Right atrium auricular region (tissue), 2 donors: ENCODE measurements around the gene RCL1. TPM values are rescaled to one million over a fixed set of nuclear protein-coding genes. Genes with fewer than 3 reads are reported as not detected.

Experiments
- DNase-seq: peaks from one replicate; pipeline ENCODE4 v3.0.0-alpha.2; 2019; ENCODE audit warnings: low spot score
- H3K27ac ChIP-seq, 2 donors: fragments of 200-600 bp; sonication (generic); 1 replicate in 1 of 2; 2 replicates in 1 of 2; pipeline ENCODE4 v1.5.1; 2016 to 2019
- H3K27me3 ChIP-seq, 2 donors: fragments of 200-600 bp; sonication (generic); one replicate each; pipeline versions ENCODE4 v1.5.1 to v1.6.0; 2017 to 2019
- H3K36me3 ChIP-seq: fragments of 200-600 bp; sonication (generic); one replicate; pipeline ENCODE4 v1.5.1; 2016
- H3K4me1 ChIP-seq, 2 donors: fragments of 200-600 bp; sonication (generic); one replicate each; pipeline versions ENCODE4 v1.5.1 to v1.6.0; 2017 to 2019
- H3K4me3 ChIP-seq, 2 donors: fragments of 200-600 bp; sonication (generic); 1 replicate in 1 of 2; 2 replicates in 1 of 2; pipeline ENCODE4 v1.5.1; 2017 to 2019; ENCODE audit warnings: mild to moderate bottlenecking in 1 of 2, moderate library complexity in 1 of 2
- H3K9me3 ChIP-seq, 2 donors: fragments of 200-600 bp; sonication (generic); one replicate each; pipeline ENCODE4 v1.5.1; 2019
- total RNA-seq, 2 donors: library from RNA; depleted of rRNA; stranded (reverse); fragments of >200 nt; gene quantifications; one replicate each; pipeline ENCODE4 v1.1.0, GENCODE V29; 2016
- TF ChIP-seq, protein P1 (sequence below), 2 donors: fragments of 200-600 bp; sonication (generic); IDR thresholded peaks; one replicate each; pipeline ENCODE4 v1.5.1; 2019; ENCODE audit warnings: antibody characterized with exemption in 2 of 2

The RCL1 gene
- total RNA-seq, 2 donors from 2014 or later, result 7.2 to 8.6 TPM

DNA sequence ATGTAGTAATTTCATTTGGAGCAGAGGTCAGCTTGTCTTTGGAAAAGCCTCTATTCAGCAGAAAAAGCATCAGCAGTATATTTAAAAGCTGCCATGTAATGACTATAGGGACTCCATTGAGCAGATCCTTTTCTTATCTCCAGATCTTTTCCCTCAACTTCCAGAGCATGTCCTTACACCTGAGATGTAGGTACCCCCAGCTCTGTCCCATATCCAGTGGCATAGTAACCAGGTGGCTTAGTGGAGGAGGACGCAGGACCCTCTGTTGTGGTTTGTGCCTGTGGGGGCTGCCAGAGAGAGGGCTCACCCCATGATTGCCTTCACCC, 61.5 kb downstream of the RCL1 start:
- DNase-seq, result no peak
- no peaks in the 10 kb centered on the region for H3K4me1 ChIP-seq
- no peak overlapping the region for H3K27ac ChIP-seq
- no peaks in the 10 kb centered on the region for H3K27me3 ChIP-seq
- H3K4me3 ChIP-seq, result no peak overlapping the region
- peaks cover 16% of the 10 kb centered on the region for H3K36me3 ChIP-seq
- TF ChIP-seq, protein P1, sequence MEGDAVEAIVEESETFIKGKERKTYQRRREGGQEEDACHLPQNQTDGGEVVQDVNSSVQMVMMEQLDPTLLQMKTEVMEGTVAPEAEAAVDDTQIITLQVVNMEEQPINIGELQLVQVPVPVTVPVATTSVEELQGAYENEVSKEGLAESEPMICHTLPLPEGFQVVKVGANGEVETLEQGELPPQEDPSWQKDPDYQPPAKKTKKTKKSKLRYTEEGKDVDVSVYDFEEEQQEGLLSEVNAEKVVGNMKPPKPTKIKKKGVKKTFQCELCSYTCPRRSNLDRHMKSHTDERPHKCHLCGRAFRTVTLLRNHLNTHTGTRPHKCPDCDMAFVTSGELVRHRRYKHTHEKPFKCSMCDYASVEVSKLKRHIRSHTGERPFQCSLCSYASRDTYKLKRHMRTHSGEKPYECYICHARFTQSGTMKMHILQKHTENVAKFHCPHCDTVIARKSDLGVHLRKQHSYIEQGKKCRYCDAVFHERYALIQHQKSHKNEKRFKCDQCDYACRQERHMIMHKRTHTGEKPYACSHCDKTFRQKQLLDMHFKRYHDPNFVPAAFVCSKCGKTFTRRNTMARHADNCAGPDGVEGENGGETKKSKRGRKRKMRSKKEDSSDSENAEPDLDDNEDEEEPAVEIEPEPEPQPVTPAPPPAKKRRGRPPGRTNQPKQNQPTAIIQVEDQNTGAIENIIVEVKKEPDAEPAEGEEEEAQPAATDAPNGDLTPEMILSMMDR (IDR thresholded peaks at IDR 0.05), result no peak
- no peaks in the 10 kb centered on the region for H3K9me3 ChIP-seq

DNA sequence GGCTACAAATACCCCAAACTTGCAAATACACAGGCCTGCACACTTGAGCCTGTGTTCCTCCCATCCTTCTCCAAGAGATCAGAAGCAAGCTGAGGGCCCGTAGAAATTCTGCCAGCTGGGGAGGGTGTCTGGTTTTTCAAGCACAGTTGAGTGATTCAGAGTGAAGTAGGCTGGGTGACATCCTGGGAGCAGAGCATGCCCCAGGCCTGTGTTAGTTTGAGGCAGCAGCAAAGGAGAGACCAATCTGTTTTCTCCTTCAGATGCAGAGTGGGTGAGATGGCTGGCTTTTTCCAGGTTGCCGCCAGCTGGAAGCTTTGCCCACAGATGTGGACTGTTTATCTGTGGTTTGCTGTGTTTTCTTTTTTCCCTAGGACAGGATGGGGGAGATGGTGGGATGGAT, 63.1 kb downstream of the RCL1 start:
- no peak for DNase-seq
- Histone ChIP-seq H3K9me3 (no peaks in the 10 kb centered on the region), H3K27ac (peak overlapping the region in 1 of 2 donors; percentile 6), H3K27me3 (no peaks in the 10 kb centered on the region), H3K4me1 (no peaks in the 10 kb centered on the region), H3K4me3 (no peak overlapping the region), H3K36me3 (peaks cover 15% of the 10 kb centered on the region)
- TF ChIP-seq, protein P1 (IDR thresholded peaks at IDR 0.05), result no peak

DNA sequence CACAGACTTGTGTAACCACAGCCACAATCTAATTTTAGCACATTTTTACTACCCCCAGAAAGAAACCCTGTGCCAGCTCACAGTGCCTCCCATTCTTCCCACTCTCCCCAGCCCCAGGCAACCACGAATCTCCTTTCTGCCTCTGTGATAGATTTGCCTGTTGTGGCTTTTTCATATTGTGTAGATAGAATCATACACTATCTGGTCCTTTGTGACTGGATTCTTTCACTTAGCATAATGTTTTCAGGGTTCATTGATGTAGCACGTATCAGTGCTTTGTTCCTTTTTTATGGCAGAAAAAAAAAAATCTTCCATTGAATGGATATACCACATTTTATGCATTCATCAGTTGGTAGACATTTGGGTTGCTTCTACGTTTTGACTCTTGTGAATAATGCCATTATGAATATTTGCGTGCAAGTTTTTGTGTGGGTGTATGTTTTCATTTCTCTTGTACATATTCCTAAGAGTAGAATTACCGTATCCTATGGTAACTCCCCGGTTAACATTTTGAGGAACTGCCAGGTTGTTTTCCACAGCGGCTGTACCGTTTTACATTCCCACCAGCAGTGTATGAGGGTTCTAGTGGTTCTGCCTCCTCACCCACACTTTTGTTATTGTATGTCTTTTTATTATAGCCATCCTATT, 64.5 kb downstream of the RCL1 start:
- no peak for DNase-seq
- Histone ChIP-seq H3K4me3 (no peak overlapping the region), H3K36me3 (peaks cover 18% of the 10 kb centered on the region), H3K4me1 (no peaks in the 10 kb centered on the region), H3K27ac (no peak overlapping the region), H3K9me3 (no peaks in the 10 kb centered on the region), H3K27me3 (no peaks in the 10 kb centered on the region)
- TF ChIP-seq, protein P1 (IDR thresholded peaks at IDR 0.05), result no peak

DNA sequence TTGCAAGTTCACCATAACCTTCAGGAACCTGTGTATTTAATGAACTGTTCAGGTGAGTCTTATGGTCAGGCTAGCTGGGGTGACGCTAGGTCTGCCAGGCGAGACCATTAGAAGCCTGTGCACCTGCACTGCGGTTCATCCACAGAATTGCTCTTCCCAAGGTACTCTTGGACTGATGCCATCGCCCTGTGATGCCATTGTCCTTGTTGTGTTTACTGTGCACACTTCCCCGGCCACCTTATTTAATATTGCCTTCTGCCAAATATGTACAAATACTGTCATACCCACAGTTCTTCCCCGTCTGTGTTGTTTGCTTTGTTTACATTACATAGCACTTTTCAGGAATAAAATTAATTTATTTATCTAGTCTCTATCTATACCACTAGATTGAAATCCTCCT, 66.3 kb downstream of the RCL1 start:
- no peak for DNase-seq
- Histone ChIP-seq H3K27ac (no peak overlapping the region), H3K4me1 (peaks cover 0 to 4% of the 10 kb centered on the region in 2 donors), H3K27me3 (no peaks in the 10 kb centered on the region), H3K9me3 (no peaks in the 10 kb centered on the region), H3K36me3 (peaks cover 9% of the 10 kb centered on the region), H3K4me3 (no peak overlapping the region)
- TF ChIP-seq, protein P1 (IDR thresholded peaks at IDR 0.05), result no peak

DNA sequence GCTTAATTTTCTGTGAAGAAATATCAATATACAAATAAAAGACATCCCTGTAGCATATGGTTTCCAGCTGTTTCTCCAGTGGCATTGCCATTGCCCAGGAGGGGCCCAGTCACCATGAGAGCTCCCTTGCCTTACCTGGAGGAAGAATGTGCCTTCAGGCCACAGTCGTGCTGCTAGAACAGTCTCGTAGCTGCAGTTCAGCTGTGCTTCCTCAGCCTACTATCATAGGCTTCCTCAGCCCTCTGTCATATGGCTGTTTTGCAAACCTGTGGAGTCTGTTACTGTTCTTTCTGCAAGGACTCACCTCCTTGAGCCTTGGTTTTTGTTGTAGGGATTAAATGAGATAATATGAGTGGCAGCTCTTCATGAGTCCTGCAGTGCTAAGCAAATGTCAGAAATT, 67.6 kb downstream of the RCL1 start:
- TF ChIP-seq, protein P1 (IDR thresholded peaks at IDR 0.05), result no peak
- peaks cover 0 to 4% of the 10 kb centered on the region in 2 donors for H3K4me1 ChIP-seq
- no peaks in the 10 kb centered on the region for H3K9me3 ChIP-seq
- H3K4me3 ChIP-seq, result no peak overlapping the region
- H3K27ac ChIP-seq, result no peak overlapping the region
- no peak for DNase-seq
- no peaks in the 10 kb centered on the region for H3K27me3 ChIP-seq
- peaks cover 9% of the 10 kb centered on the region for H3K36me3 ChIP-seq

DNA sequence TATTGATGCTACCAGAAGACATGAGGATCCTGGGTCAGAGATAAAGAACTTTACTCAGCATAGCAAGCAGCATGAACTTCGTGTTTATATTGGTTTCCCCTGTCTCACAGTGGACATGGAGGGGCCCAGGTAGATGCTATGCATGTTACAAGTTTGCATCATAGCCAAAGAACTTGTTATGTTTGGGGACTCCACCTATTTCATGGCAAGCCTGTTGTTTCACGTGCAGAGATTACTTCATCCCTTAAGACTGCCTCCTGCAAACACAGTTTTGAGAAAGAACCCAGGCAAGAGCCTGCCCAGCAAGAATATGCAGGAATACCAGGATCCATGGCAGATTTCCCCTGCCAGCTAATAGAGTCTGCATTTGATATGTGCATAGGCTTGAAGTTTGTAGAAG, 68.4 kb downstream of the RCL1 start:
- no peak overlapping the region for H3K27ac ChIP-seq
- no peak overlapping the region for H3K4me3 ChIP-seq
- DNase-seq, result no peak
- H3K4me1 ChIP-seq, result peaks cover 0 to 4% of the 10 kb centered on the region in 2 donors
- no peaks in the 10 kb centered on the region for H3K9me3 ChIP-seq
- H3K27me3 ChIP-seq, result no peaks in the 10 kb centered on the region
- H3K36me3 ChIP-seq, result peaks cover 9% of the 10 kb centered on the region
- TF ChIP-seq, protein P1 (IDR thresholded peaks at IDR 0.05), result no peak
